CD4-positive, alpha-beta T cell (primary cell): ENCODE measurements around the gene TTC39A. TPM values are rescaled to one million over a fixed set of nuclear protein-coding genes. Genes with fewer than 3 reads are reported as not detected.

Experiments used
- ATAC-seq: fragments of 200-7000 bp; cut with Tn5 transposase; one replicate; pipeline ENCODE4 v1.10.0; 2022; ENCODE audit warnings: mild to moderate bottlenecking; ENCODE audit not compliant: poor library complexity
- CTCF ChIA-PET: fragments of 350-600 bp; sonication (Branson Sonifier 250); formaldehyde crosslinking; loops from one replicate; lab custom pipeline; 2021; ENCODE audit warnings: antibody characterized with exemption, inconsistent platforms; lab: Charles Lee
- POLR2A ChIA-PET: fragments of 350-600 bp; sonication (Branson Sonifier 250); formaldehyde crosslinking; loops from one replicate; lab custom pipeline; 2021; ENCODE audit warnings: antibody characterized with exemption, inconsistent platforms; lab: Charles Lee
- DNase-seq, 14 experiments: peaks; one replicate each; pipeline ENCODE4 v3.0.0-alpha.2; 2013 to 2020; ENCODE audit warnings: mixed read lengths in 2 of 14
- H3K27ac ChIP-seq, 2 donors: one replicate each; pipeline versions ENCODE4 v1.5.1 to v1.7.0; 2013; ENCODE audit warnings: low read length in 2 of 2, low read depth in 1 of 2, mild to moderate bottlenecking in 1 of 2
- H3K27me3 ChIP-seq, 2 experiments: 1 replicate in 1 of 2; 2 replicates in 1 of 2; pipeline versions ENCODE4 v1.6.1 to v1.7.0; 2013; ENCODE audit warnings: low read length in 2 of 2, control low read depth in 1 of 2, mild to moderate bottlenecking in 1 of 2, moderate library complexity in 1 of 2; ENCODE audit not compliant: insufficient read depth in 2 of 2, control insufficient read depth in 1 of 2
- H3K36me3 ChIP-seq: one replicate; pipeline ENCODE4 v1.6.1; 2013; ENCODE audit warnings: low read length, control low read depth; ENCODE audit not compliant: insufficient read depth
- H3K4me1 ChIP-seq: one replicate; pipeline ENCODE4 v1.6.1; 2013; ENCODE audit warnings: low read length, control low read depth; ENCODE audit not compliant: insufficient read depth
- H3K4me3 ChIP-seq: one replicate; pipeline ENCODE4 v1.5.1; 2013; ENCODE audit warnings: mild to moderate bottlenecking, low read length, moderate library complexity
- H3K9me3 ChIP-seq, 2 experiments: 1 replicate in 1 of 2; 2 replicates in 1 of 2; pipeline versions ENCODE4 v1.6.1 to v1.7.0; 2013; ENCODE audit warnings: low read length in 2 of 2, mild to moderate bottlenecking in 2 of 2, control low read depth in 1 of 2, moderate library complexity in 1 of 2; ENCODE audit not compliant: control insufficient read depth in 1 of 2, insufficient read depth in 1 of 2
- H3K27ac Mint-ChIP-seq: one replicate; pipeline ENCODE4 v1.8.0; 2020; ENCODE audit warnings: mixed read lengths
- H3K27me3 Mint-ChIP-seq: one replicate; pipeline ENCODE4 v1.8.0; 2021; ENCODE audit warnings: mixed read lengths
- H3K36me3 Mint-ChIP-seq: one replicate; pipeline ENCODE4 v1.8.0; 2021; ENCODE audit warnings: low read depth, mixed read lengths
- H3K4me1 Mint-ChIP-seq: one replicate; pipeline ENCODE4 v1.8.0; 2021; ENCODE audit warnings: low read depth, mixed read lengths
- H3K4me3 Mint-ChIP-seq: one replicate; pipeline ENCODE4 v1.8.0; 2020; ENCODE audit warnings: mild to moderate bottlenecking, mixed read lengths
- H3K9me3 Mint-ChIP-seq: one replicate; pipeline ENCODE4 v1.8.0; 2020; ENCODE audit warnings: mixed read lengths
- intact Hi-C, 2 experiments: fragments of 100-400 bp; cut with DNase I in 1 of 2; cut with micrococcal nuclease in 1 of 2; formaldehyde crosslinking; loops; one replicate each; pipeline versions ENCODE4 v1.15.1 to v1.9.0; 2023 to 2025; cut with DNase I, micrococcal nuclease
- total RNA-seq, 174 experiments: library from RNA in 2 of 174; stranded (reverse) in 2 of 174; gene quantifications; one replicate each; pipeline ENCODE4 v1.2.3 and lab custom pipeline; 2021 to 2026
- TF ChIP-seq, protein P1 (sequence below): fragments of 200-600 bp; IDR thresholded peaks from one replicate; pipeline ENCODE4 v1.8.0; 2022; ENCODE audit warnings: antibody characterized with exemption, mild to moderate bottlenecking

TTC39A gene
- total RNA-seq, 2 experiments from 2014 or later: not detected

DNA sequence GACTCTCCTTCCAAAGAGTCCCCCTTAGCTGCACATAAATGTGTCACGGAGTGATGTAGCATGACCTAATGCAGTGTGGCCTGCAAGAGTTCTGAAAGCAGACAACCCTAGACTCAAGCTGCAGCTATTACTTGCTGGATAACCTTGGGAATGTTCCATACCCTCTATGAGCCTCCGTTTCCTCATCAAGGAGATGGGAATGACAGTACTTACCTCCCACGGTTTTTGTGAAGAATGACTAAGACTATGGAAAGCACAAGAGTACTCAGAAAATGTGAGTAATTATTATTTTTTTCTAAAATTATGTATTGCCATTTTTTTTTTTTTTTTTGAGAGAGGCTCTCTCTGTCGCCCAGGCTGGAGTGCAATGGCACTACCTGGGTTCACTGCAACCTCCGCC lies 3.0 kb downstream of the TTC39A start:
- peaks cover 20 to 35% of the 10 kb centered on the region in 2 experiments for H3K27me3 ChIP-seq
- CTCF ChIA-PET: no interaction called here
- POLR2A ChIA-PET: no interaction called here
- Mint-ChIP-seq H3K36me3 (no peaks in the 10 kb centered on the region), H3K27ac (no peak overlapping the region), H3K4me3 (no peak overlapping the region), H3K27me3 (peaks cover 48% of the 10 kb centered on the region), H3K4me1 (peaks cover 7% of the 10 kb centered on the region), H3K9me3 (no peaks in the 10 kb centered on the region)
- peaks cover 5% of the 10 kb centered on the region for H3K4me1 ChIP-seq
- intact Hi-C loops: no loop called here
- ATAC-seq (no peak), DNase-seq (no peak)
- TF ChIP-seq, protein P1, sequence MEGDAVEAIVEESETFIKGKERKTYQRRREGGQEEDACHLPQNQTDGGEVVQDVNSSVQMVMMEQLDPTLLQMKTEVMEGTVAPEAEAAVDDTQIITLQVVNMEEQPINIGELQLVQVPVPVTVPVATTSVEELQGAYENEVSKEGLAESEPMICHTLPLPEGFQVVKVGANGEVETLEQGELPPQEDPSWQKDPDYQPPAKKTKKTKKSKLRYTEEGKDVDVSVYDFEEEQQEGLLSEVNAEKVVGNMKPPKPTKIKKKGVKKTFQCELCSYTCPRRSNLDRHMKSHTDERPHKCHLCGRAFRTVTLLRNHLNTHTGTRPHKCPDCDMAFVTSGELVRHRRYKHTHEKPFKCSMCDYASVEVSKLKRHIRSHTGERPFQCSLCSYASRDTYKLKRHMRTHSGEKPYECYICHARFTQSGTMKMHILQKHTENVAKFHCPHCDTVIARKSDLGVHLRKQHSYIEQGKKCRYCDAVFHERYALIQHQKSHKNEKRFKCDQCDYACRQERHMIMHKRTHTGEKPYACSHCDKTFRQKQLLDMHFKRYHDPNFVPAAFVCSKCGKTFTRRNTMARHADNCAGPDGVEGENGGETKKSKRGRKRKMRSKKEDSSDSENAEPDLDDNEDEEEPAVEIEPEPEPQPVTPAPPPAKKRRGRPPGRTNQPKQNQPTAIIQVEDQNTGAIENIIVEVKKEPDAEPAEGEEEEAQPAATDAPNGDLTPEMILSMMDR: no peak
- no peak overlapping the region for H3K4me3 ChIP-seq
- no peaks in the 10 kb centered on the region for H3K36me3 ChIP-seq
- H3K27ac ChIP-seq: no peak overlapping the region
- no peaks in the 10 kb centered on the region for H3K9me3 ChIP-seq

GRCh38 chr1:51326839-51327238 lies 3.5 kb downstream of the TTC39A start:
- Mint-ChIP-seq H3K4me1 (peaks cover 7% of the 10 kb centered on the region), H3K27ac (no peak overlapping the region), H3K9me3 (no peaks in the 10 kb centered on the region), H3K4me3 (no peak overlapping the region), H3K36me3 (no peaks in the 10 kb centered on the region), H3K27me3 (peaks cover 46% of the 10 kb centered on the region)
- TF ChIP-seq, protein P1: no peak
- DNase-seq (no peak), ATAC-seq (no peak)
- no peak overlapping the region for H3K4me3 ChIP-seq
- peaks cover 20 to 31% of the 10 kb centered on the region in 2 experiments for H3K27me3 ChIP-seq
- CTCF ChIA-PET: no interaction called here
- no peaks in the 10 kb centered on the region for H3K36me3 ChIP-seq
- POLR2A ChIA-PET: no interaction called here
- intact Hi-C loops: no loop called here
- H3K9me3 ChIP-seq: no peaks in the 10 kb centered on the region
- H3K27ac ChIP-seq: no peak overlapping the region
- peaks cover 5% of the 10 kb centered on the region for H3K4me1 ChIP-seq

GRCh38 chr1:51325878-51326755 lies 4.2 kb downstream of the TTC39A start:
- Mint-ChIP-seq H3K27me3 (peaks cover 39% of the 10 kb centered on the region), H3K9me3 (no peaks in the 10 kb centered on the region), H3K4me1 (peaks cover 5% of the 10 kb centered on the region), H3K27ac (no peak overlapping the region), H3K36me3 (no peaks in the 10 kb centered on the region), H3K4me3 (no peak overlapping the region)
- CTCF ChIA-PET: no interaction called here
- H3K27ac ChIP-seq: no peak overlapping the region
- no peaks in the 10 kb centered on the region for H3K36me3 ChIP-seq
- peaks cover 18 to 24% of the 10 kb centered on the region in 2 experiments for H3K27me3 ChIP-seq
- H3K9me3 ChIP-seq: no peaks in the 10 kb centered on the region
- TF ChIP-seq, protein P1: no peak
- no peak for DNase-seq
- intact Hi-C loops: no loop called here
- H3K4me1 ChIP-seq: peaks cover 5% of the 10 kb centered on the region
- no peak for ATAC-seq
- H3K4me3 ChIP-seq: no peak overlapping the region
- POLR2A ChIA-PET: no interaction called here
